Keratinocyte (primary cell): ENCODE data around the gene IQCF5.

Experiments
- CTCF ChIP-seq, 3 experiments: IDR thresholded peaks in 1 of 3; conservative IDR thresholded peaks in 1 of 3; optimal IDR thresholded peaks in 1 of 3; 2 replicates in 2 of 3; 3 replicates in 1 of 3; pipeline versions ENCODE3 to v1.5.1; 2011; ENCODE audit warnings: low read length in 3 of 3, mild to moderate bottlenecking in 3 of 3, moderate library complexity in 2 of 3, control low read depth in 1 of 3, inconsistent platforms in 1 of 3; ENCODE audit not compliant: insufficient read depth in 2 of 3; ENCODE audit errors: extremely low read depth in 1 of 3
- EZH2 ChIP-seq: IDR thresholded peaks from one replicate; pipeline ENCODE4 v1.6.1; 2012; ENCODE audit warnings: inconsistent platforms, mild to moderate bottlenecking, low read length, moderate library complexity

GRCh38 chr3:51845129-51845528 is 30.3 kb downstream of the IQCF5 start:
- TF ChIP-seq EZH2 (no peak), CTCF (optimal IDR thresholded peaks at IDR 0.05 in 1 of 3, IDR thresholded peaks at IDR 0.05 in 1 of 3, conservative IDR thresholded peaks at IDR 0.05 in 1 of 3; ENCODE audit: extremely low read depth in 1 of 3, insufficient read depth in 2 of 3, low read length in 3 of 3) (peak in 1 of 3 experiments; percentile 1)
